COLO829 (cell line): Measurements from ENCODE around the gene ABCB1.

Experiments
- DNase-seq: peaks from one replicate; pipeline ENCODE4 v3.0.0; 2012; ENCODE audit warnings: low spot score

ABCB1 gene

GRCh38 chr7:87513735-87514335, 86.8 kb downstream of the ABCB1 start:
- peak; percentile 54 for DNase-seq

GRCh38 chr7:87512906-87513305, 87.8 kb downstream of the ABCB1 start:
- no peak for DNase-seq

GRCh38 chr7:87511510-87511909, 89.2 kb downstream of the ABCB1 start:
- no peak for DNase-seq

- DNase-seq = no peak
Measured at GRCh38 chr7:87510411-87510875, 90.2 kb downstream of the ABCB1 start.

- DNase-seq = no peak
Measured at GRCh38 chr7:87507446-87507845, 93.2 kb downstream of the ABCB1 start.

- DNase-seq = peak; percentile 35
Measured at GRCh38 chr7:87506246-87507180, 94.2 kb downstream of the ABCB1 start.

GRCh38 chr7:87505557-87506245, 95.0 kb downstream of the ABCB1 start:
- DNase-seq = no peak

GRCh38 chr7:87505122-87505521, 95.6 kb downstream of the ABCB1 start:
- no peak for DNase-seq

GRCh38 chr7:87499494-87499893, 101.2 kb downstream of the ABCB1 start:
- DNase-seq = no peak

GRCh38 chr7:87498893-87499292, 101.8 kb downstream of the ABCB1 start:
- no peak for DNase-seq

- no peak for DNase-seq
Measured at GRCh38 chr7:87497482-87497881, 103.2 kb downstream of the ABCB1 start.

- no peak for DNase-seq
Measured at GRCh38 chr7:87495366-87495765, 105.3 kb downstream of the ABCB1 start.

- DNase-seq = no peak
Measured at GRCh38 chr7:87494454-87494853, 106.2 kb downstream of the ABCB1 start.

GRCh38 chr7:87483131-87483530, 117.6 kb downstream of the ABCB1 start:
- no peak for DNase-seq

GRCh38 chr7:87482115-87482514, 118.6 kb downstream of the ABCB1 start:
- DNase-seq = no peak

GRCh38 chr7:87480386-87480785, 120.3 kb downstream of the ABCB1 start:
- DNase-seq = no peak

- no peak for DNase-seq
Measured at GRCh38 chr7:87479951-87480350, 120.7 kb downstream of the ABCB1 start.

- DNase-seq = no peak
Measured at GRCh38 chr7:87476179-87476557, 124.5 kb downstream of the ABCB1 start.

- no peak for DNase-seq
Measured at GRCh38 chr7:87475359-87476178, 125.1 kb downstream of the ABCB1 start, which contains the start of gene ABCB4. Gene ABCB4, minus strand, starts transcription at chr7:87475680. Its CDS starts 215 bp downstream, at chr7:87475465.

- peak; percentile 37 for DNase-seq
Measured at GRCh38 chr7:87474533-87475358, 125.9 kb downstream of the ABCB1 start.

GRCh38 chr7:87473986-87474385, 126.7 kb downstream of the ABCB1 start:
- DNase-seq = no peak
